Keratinocyte (primary cell): ENCODE data around the gene IFITM5. TPM values are rescaled to one million over a fixed set of nuclear protein-coding genes. Genes with fewer than 3 reads are reported as not detected.

ENCODE experiments used
- DNase-seq: peaks from one replicate; pipeline ENCODE4 v3.0.0-alpha.2; 2011; ENCODE audit warnings: low read depth, missing footprints, low spot score
- FAIRE-seq: peaks from 2 replicates; lab custom pipeline; 2011; peaks lifted over from hg19 to GRCh38; lab: Jason Lieb, UNC
- H2AFZ ChIP-seq: 2 replicates; pipeline ENCODE4 v1.6.0; 2012; ENCODE audit warnings: low read length, control low read depth, inconsistent platforms; ENCODE audit not compliant: control insufficient read depth
- H3K27ac ChIP-seq: 2 replicates; pipeline ENCODE4 v1.5.1; 2011; ENCODE audit warnings: low read length; ENCODE audit not compliant: control insufficient read depth, insufficient read depth
- H3K27me3 ChIP-seq: 3 replicates; pipeline ENCODE4 v1.6.0; 2011; ENCODE audit warnings: low read length; ENCODE audit not compliant: control insufficient read depth, insufficient read depth; ENCODE audit errors: extremely low read depth
- H3K36me3 ChIP-seq, 2 experiments: 2 replicates in 1 of 2; 3 replicates in 1 of 2; pipeline ENCODE4 v1.5.1; 2011; ENCODE audit warnings: low read length in 2 of 2, mild to moderate bottlenecking in 1 of 2; ENCODE audit not compliant: control insufficient read depth in 2 of 2, insufficient read depth in 2 of 2; ENCODE audit errors: extremely low read depth in 1 of 2
- H3K4me1 ChIP-seq: 3 replicates; pipeline ENCODE4 v1.5.1; 2011; ENCODE audit warnings: low read length; ENCODE audit not compliant: control insufficient read depth, insufficient read depth; ENCODE audit errors: extremely low read depth
- H3K4me2 ChIP-seq: 3 replicates; pipeline ENCODE4 v1.6.0; 2011; ENCODE audit warnings: low read depth, low read length; ENCODE audit not compliant: control insufficient read depth, insufficient read depth; ENCODE audit errors: extremely low read depth
- H3K4me3 ChIP-seq, 3 experiments: fragments of 200-600 bp in 1 of 3; sonication (generic) in 1 of 3; 2 replicates in 2 of 3; 3 replicates in 1 of 3; pipeline ENCODE4 v1.5.1; 2011 to 2016; ENCODE audit warnings: low read length in 3 of 3, mild to moderate bottlenecking in 3 of 3, control low read depth in 2 of 3, inconsistent platforms in 1 of 3, low read depth in 1 of 3, mixed read lengths in 1 of 3, mixed run types in 1 of 3, moderate library complexity in 1 of 3; ENCODE audit not compliant: control insufficient read depth in 2 of 3, insufficient read depth in 2 of 3; ENCODE audit errors: extremely low read depth in 1 of 3
- H3K79me2 ChIP-seq: 2 replicates; pipeline ENCODE4 v1.6.0; 2012; ENCODE audit warnings: low read length; ENCODE audit not compliant: control insufficient read depth, insufficient read depth
- H3K9ac ChIP-seq: 3 replicates; pipeline ENCODE4 v1.6.0; 2011; ENCODE audit warnings: low read length; ENCODE audit not compliant: control insufficient read depth, insufficient read depth; ENCODE audit errors: extremely low read depth
- H3K9me1 ChIP-seq: 3 replicates; pipeline ENCODE4 v1.6.0; 2011; ENCODE audit warnings: low read length; ENCODE audit not compliant: control insufficient read depth, insufficient read depth; ENCODE audit errors: extremely low read depth
- H3K9me3 ChIP-seq: 2 replicates; pipeline ENCODE4 v1.5.1; 2012; ENCODE audit warnings: low read depth, low read length; ENCODE audit not compliant: control insufficient read depth
- H4K20me1 ChIP-seq: 3 replicates; pipeline ENCODE4 v1.6.0; 2011; ENCODE audit warnings: low read length; ENCODE audit not compliant: control insufficient read depth, insufficient read depth; ENCODE audit errors: extremely low read depth
- CTCF ChIP-seq, 3 experiments: IDR thresholded peaks in 1 of 3; conservative IDR thresholded peaks in 1 of 3; optimal IDR thresholded peaks in 1 of 3; 2 replicates in 2 of 3; 3 replicates in 1 of 3; pipeline versions ENCODE3 to v1.5.1; 2011; ENCODE audit warnings: low read length in 3 of 3, mild to moderate bottlenecking in 3 of 3, moderate library complexity in 2 of 3, control low read depth in 1 of 3, inconsistent platforms in 1 of 3; ENCODE audit not compliant: insufficient read depth in 2 of 3; ENCODE audit errors: extremely low read depth in 1 of 3
- EZH2 ChIP-seq: IDR thresholded peaks from one replicate; pipeline ENCODE4 v1.6.1; 2012; ENCODE audit warnings: inconsistent platforms, mild to moderate bottlenecking, low read length, moderate library complexity
- dilution Hi-C: fragments of 300-500 bp; cut with MboI; formaldehyde crosslinking; loops from one replicate; pipeline ENCODE4 v1.7.0; 2020; ENCODE audit warnings: low sequenced_read_pairs; ENCODE audit not compliant: extremely low pct_ligation_motif_present
- polyA minus RNA-seq, 3 experiments: library from RNA; depleted of rRNA, polyadenylated mRNA; stranded (reverse); fragments of >200 nt; gene quantifications; 1 replicate in 1 of 3; 2 replicates in 1 of 3; 3 replicates in 1 of 3; pipeline ENCODE4 v1.2.3, GENCODE V29; 2011
- polyA plus RNA-seq, 5 experiments: library from polyadenylated mRNA; depleted of rRNA in 3 of 5; stranded (reverse) in 3 of 5; stranded (forward) in 1 of 5; unstranded in 1 of 5; fragments of >200 nt; gene quantifications; 1 replicate in 1 of 5; 2 replicates in 3 of 5; 3 replicates in 1 of 5; pipeline versions ENCODE4 v1.2.1 to v1.2.3, GENCODE V29; 2011 to 2012; ENCODE audit warnings: missing spikeins in 2 of 5, low read depth in 1 of 5, low replicate concordance in 1 of 5

The IFITM5 gene
- polyA plus RNA-seq, result not detected in 3 replicates
- polyA plus RNA-seq (2011; ENCODE audit: low read depth), result not detected
- polyA plus RNA-seq (2011; cell fraction: cytosol; rRNA removed), result not detected in 2 replicates
- polyA plus RNA-seq (2011; cell fraction: nucleus; rRNA removed), result not detected in 2 replicates
- not detected in 2 replicates for polyA plus RNA-seq (2012; ENCODE audit: low replicate concordance)
- polyA minus RNA-seq, result not detected in 3 replicates
- not detected for polyA minus RNA-seq (2011; cell fraction: cytosol; rRNA and poly(A)+ RNA removed)
- polyA minus RNA-seq (2011; cell fraction: nucleus; rRNA and poly(A)+ RNA removed), result not detected in 2 replicates

DNA sequence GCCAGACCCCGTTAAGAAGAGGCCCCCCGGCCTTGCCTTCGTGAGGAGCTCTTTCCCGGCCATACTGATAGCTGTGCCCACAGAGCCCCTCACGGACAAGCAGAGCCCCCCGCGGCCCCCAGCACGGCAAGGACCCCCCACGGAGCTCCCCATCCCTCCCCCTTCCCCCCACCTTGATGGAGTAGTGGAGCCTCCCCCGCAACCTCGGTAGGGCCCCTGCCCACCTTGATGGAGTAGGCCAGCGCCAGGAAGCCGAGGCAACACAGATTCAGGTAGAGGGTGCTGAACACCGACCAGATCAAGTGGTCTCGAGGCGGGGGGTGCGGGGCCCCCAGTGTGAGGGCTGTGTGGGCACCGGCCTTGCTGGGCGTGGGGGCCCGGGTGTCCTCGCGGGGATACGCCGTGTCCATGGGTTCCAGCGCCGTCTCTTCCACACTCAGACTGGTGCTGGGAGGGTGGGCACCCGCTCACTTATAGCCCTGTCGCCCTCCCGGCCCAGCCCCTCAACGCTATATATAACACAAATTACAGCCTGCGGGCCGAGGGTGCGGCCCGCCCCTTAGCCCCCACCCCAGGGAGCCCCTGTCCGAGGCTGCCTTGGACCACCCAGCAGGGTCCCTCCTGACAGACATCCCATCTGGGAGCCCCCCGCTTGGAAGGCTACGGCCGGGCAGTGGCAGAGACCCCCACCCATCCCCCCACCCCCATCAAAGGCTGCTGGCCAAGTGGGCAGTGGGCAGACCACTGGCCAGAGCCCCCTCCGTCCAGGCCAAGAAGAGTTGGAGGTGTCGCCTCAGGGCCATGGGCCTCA lies at the start of gene IFITM5:
Gene IFITM5, minus strand, starts transcription at position 446 of the 811 bp plus-strand sequence. Its CDS starts 36 bp downstream, at position 410.
- no peak for DNase-seq

GRCh38 chr11:346529-346928 lies 47.2 kb upstream of the IFITM5 start:
- H3K4me3 ChIP-seq, result no peak overlapping the region
- no peaks in the 10 kb centered on the region for H3K36me3 ChIP-seq
- FAIRE-seq (no peak), DNase-seq (no peak)
- no peak overlapping the region for H3K27ac ChIP-seq
- H3K27me3 ChIP-seq, result no peaks in the 10 kb centered on the region
- dilution Hi-C loops, result no loop called here
- H3K4me1 ChIP-seq, result peaks cover 17% of the 10 kb centered on the region
- H3K9ac ChIP-seq, result no peak overlapping the region
- H3K79me2 ChIP-seq, result no peaks in the 10 kb centered on the region
- no peak for TF ChIP-seq EZH2
- TF ChIP-seq CTCF (optimal IDR thresholded peaks at IDR 0.05 in 1 of 3, IDR thresholded peaks at IDR 0.05 in 1 of 3, conservative IDR thresholded peaks at IDR 0.05 in 1 of 3; ENCODE audit: extremely low read depth in 1 of 3, insufficient read depth in 2 of 3, low read length in 3 of 3), result no peak
- no peak overlapping the region for H2AFZ ChIP-seq
- no peaks in the 10 kb centered on the region for H3K9me1 ChIP-seq
- no peak overlapping the region for H3K4me2 ChIP-seq
- no peaks in the 10 kb centered on the region for H4K20me1 ChIP-seq
- no peaks in the 10 kb centered on the region for H3K9me3 ChIP-seq

More for the DNA sequence above, at the start of gene IFITM5:
- no peaks in the 10 kb centered on the region for H3K4me1 ChIP-seq
- no peak within 1 kb of the TSS for H3K27ac ChIP-seq
- no peak within 1 kb of the TSS for H3K4me2 ChIP-seq
- dilution Hi-C loops, result no loop called here
- TF ChIP-seq CTCF (optimal IDR thresholded peaks at IDR 0.05 in 1 of 3, IDR thresholded peaks at IDR 0.05 in 1 of 3, conservative IDR thresholded peaks at IDR 0.05 in 1 of 3; ENCODE audit: extremely low read depth in 1 of 3, insufficient read depth in 2 of 3, low read length in 3 of 3) (no peak), EZH2 (no peak)
- H3K9me1 ChIP-seq, result no peaks in the 10 kb centered on the region
- FAIRE-seq, result no peak
- no peak within 1 kb of the TSS for H3K4me3 ChIP-seq
- H3K9ac ChIP-seq, result no peak within 1 kb of the TSS
- H3K27me3 ChIP-seq, result peaks cover 23% of the 10 kb centered on the region
- no peaks in the 10 kb centered on the region for H4K20me1 ChIP-seq
- H3K9me3 ChIP-seq, result no peaks in the 10 kb centered on the region
- H2AFZ ChIP-seq, result no peak within 1 kb of the TSS
- H3K36me3 ChIP-seq, result no peaks in the 10 kb centered on the region
- H3K79me2 ChIP-seq, result no peaks in the 10 kb centered on the region
